ENCODE measurements around the gene HOGA1.

DNA sequence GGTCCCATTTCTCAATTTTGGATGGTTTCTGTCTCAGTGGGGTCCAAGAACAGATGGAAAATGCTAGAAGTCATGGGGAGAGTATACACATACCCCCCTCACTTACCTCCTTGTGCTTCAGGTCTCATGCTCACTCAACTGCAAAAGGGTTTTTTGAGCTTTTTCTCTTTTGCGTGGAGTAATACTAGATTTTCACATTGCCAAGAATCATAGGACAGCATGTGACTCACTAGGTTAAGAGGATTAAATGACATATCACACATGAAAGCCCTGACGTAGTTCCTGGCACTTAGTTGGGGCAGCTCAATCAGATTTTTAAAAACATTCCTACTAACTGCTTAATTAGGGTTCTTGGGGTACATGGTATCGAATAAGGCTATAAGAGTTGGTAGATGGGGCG is 60.7 kb downstream of the HOGA1 start:
- TF ChIP-seq, protein P1, sequence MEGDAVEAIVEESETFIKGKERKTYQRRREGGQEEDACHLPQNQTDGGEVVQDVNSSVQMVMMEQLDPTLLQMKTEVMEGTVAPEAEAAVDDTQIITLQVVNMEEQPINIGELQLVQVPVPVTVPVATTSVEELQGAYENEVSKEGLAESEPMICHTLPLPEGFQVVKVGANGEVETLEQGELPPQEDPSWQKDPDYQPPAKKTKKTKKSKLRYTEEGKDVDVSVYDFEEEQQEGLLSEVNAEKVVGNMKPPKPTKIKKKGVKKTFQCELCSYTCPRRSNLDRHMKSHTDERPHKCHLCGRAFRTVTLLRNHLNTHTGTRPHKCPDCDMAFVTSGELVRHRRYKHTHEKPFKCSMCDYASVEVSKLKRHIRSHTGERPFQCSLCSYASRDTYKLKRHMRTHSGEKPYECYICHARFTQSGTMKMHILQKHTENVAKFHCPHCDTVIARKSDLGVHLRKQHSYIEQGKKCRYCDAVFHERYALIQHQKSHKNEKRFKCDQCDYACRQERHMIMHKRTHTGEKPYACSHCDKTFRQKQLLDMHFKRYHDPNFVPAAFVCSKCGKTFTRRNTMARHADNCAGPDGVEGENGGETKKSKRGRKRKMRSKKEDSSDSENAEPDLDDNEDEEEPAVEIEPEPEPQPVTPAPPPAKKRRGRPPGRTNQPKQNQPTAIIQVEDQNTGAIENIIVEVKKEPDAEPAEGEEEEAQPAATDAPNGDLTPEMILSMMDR (IDR thresholded peaks at IDR 0.05), result no peak
- no peak for TF ChIP-seq POLR2AphosphoS5 (IDR thresholded peaks at IDR 0.05; ENCODE audit: insufficient read depth in 1 of 2, low read depth in 1 of 2)
